K562 (cell line): ENCODE data around the gene RIC8B. TPM values are rescaled to one million over a fixed set of nuclear protein-coding genes. Genes with fewer than 3 reads are reported as not detected.

Source experiments
- ATAC-seq: fragments of 200-7000 bp; cut with Tn5 transposase; 3 replicates; pipeline ENCODE4 v1.9.1; 2020; ENCODE audit warnings: moderate library complexity
- BruUV-seq: library from RNA; stranded (reverse); fragments of 400-500 nt; replicated peaks from 2 replicates; lab custom pipeline; 2021; lab: Mats Ljungman, UMichigan
- CTCF ChIA-PET: fragments of 300-600 bp; formaldehyde crosslinking; extraction: SDS; loops from one replicate; lab custom pipeline; 2021; ENCODE audit warnings: low intra/inter-chr PET ratio; lab: Yijun Ruan, JAX
- POLR2A ChIA-PET: fragments of 300-600, 350-650 bp; sonication (Branson Sonifier 250); formaldehyde crosslinking; extraction: SDS; loops from one replicate; lab custom pipeline; 2021; ENCODE audit warnings: antibody characterized with exemption, inconsistent platforms; lab: Yijun Ruan, JAX
- DNase-seq, 4 experiments: peaks; one replicate each; pipeline versions ENCODE4 v3.0.0 to v3.0.0-alpha.2; 2011 to 2018; ENCODE audit warnings: low spot score in 3 of 4, mixed read lengths in 3 of 4; ENCODE audit errors: extremely low read depth in 1 of 4
- FAIRE-seq: peaks from 2 replicates; lab custom pipeline; 2011; peaks lifted over from hg19 to GRCh38; lab: Jason Lieb, UNC
- H2AFZ ChIP-seq: 2 replicates; pipeline ENCODE4 v1.6.0; 2011; ENCODE audit warnings: low read depth, low read length, control low read depth, inconsistent platforms
- H3K27ac ChIP-seq: fragments of 200-600 bp; 3 replicates; pipeline ENCODE4 v1.8.0; 2011; ENCODE audit warnings: low read depth, mild to moderate bottlenecking, control low read depth, inconsistent platforms, low read length, moderate library complexity, mixed read lengths; ENCODE audit errors: extremely low read depth
- H3K27me3 ChIP-seq, 2 experiments: fragments of 300-600 bp in 1 of 2; 2 replicates in 1 of 2; 3 replicates in 1 of 2; pipeline versions ENCODE4 v1.6.0 to v1.8.0; 2011; ENCODE audit warnings: inconsistent platforms in 2 of 2, low read length in 2 of 2, mild to moderate bottlenecking in 1 of 2, mixed read lengths in 1 of 2, moderate library complexity in 1 of 2; ENCODE audit not compliant: control insufficient read depth in 2 of 2, insufficient read depth in 2 of 2
- H3K36me3 ChIP-seq: fragments of 300-600 bp; 3 replicates; pipeline ENCODE4 v1.8.0; 2011; ENCODE audit warnings: mild to moderate bottlenecking, low read length, inconsistent platforms; ENCODE audit not compliant: control insufficient read depth, insufficient read depth
- H3K4me1 ChIP-seq, 2 experiments: fragments of 200-600 bp in 1 of 2; replicated peaks in 1 of 2; 2 replicates in 1 of 2; 3 replicates in 1 of 2; pipeline versions ENCODE4 v1.5.1 to v1.8.0; 2011; ENCODE audit warnings: inconsistent platforms in 2 of 2, low read length in 2 of 2, mild to moderate bottlenecking in 1 of 2, mixed read lengths in 1 of 2, moderate library complexity in 1 of 2; ENCODE audit not compliant: control insufficient read depth in 2 of 2, insufficient read depth in 2 of 2
- H3K4me2 ChIP-seq: 2 replicates; pipeline ENCODE4 v1.6.1; 2011; ENCODE audit warnings: low read length, control low read depth, inconsistent platforms, mixed read lengths; ENCODE audit not compliant: insufficient read depth
- H3K4me3 ChIP-seq: fragments of 200-600 bp; sonication (generic), shearing (Covaris generic); 2 replicates; pipeline ENCODE4 v1.5.1; 2016; ENCODE audit warnings: control low read depth, inconsistent platforms
- H3K79me2 ChIP-seq: fragments of 200-600 bp; 3 replicates; pipeline ENCODE4 v1.8.0; 2011; ENCODE audit warnings: low read length, inconsistent platforms; ENCODE audit not compliant: control insufficient read depth, insufficient read depth
- H3K9ac ChIP-seq, 2 experiments: 2 replicates each; pipeline versions ENCODE4 v1.6.0 to v1.6.1; 2011; ENCODE audit warnings: low read depth in 2 of 2, low read length in 2 of 2, control low read depth in 1 of 2, inconsistent platforms in 1 of 2, mild to moderate bottlenecking in 1 of 2, mixed read lengths in 1 of 2; ENCODE audit not compliant: insufficient read depth in 1 of 2
- H3K9me1 ChIP-seq: one replicate; pipeline ENCODE4 v1.6.0; 2011; ENCODE audit warnings: inconsistent platforms, mild to moderate bottlenecking, low read length, moderate library complexity; ENCODE audit not compliant: control insufficient read depth, insufficient read depth
- H3K9me3 ChIP-seq: replicated peaks from 2 replicates; pipeline ENCODE4 v1.5.1; 2011; ENCODE audit warnings: low read depth, low read length, inconsistent platforms; ENCODE audit not compliant: control insufficient read depth, insufficient read depth
- H4K20me1 ChIP-seq: replicated peaks from 2 replicates; pipeline ENCODE4 v1.6.1; 2011; ENCODE audit warnings: low read length, inconsistent platforms, mixed read lengths; ENCODE audit not compliant: control insufficient read depth, insufficient read depth
- BCL6 ChIP-seq: fragments of 250-450 bp; sonication (Bioruptor Pico); IDR thresholded peaks from 2 replicates; pipeline ENCODE4 v1.4.0; 2020
- KDM4B ChIP-seq, 2 experiments: fragments of 450-650 bp in 1 of 2; sonication (generic) in 1 of 2; IDR thresholded peaks; 2 replicates each; pipeline ENCODE4 v1.6.1; 2016 to 2017; ENCODE audit warnings: borderline replicate concordance in 2 of 2, antibody characterized with exemption in 1 of 2, low read depth in 1 of 2, mild to moderate bottlenecking in 1 of 2
- NCOA2 ChIP-seq, 2 experiments: fragments of 450-650 bp; IDR thresholded peaks; 2 replicates each; pipeline ENCODE4 v1.6.1; 2018; ENCODE audit warnings: mild to moderate bottlenecking in 2 of 2, moderate library complexity in 1 of 2; ENCODE audit not compliant: partially characterized antibody in 2 of 2
- NFE2 ChIP-seq: IDR thresholded peaks from 2 replicates; pipeline ENCODE4 v1.6.1; 2014; ENCODE audit warnings: antibody characterized with exemption, low read depth
- PCBP2 ChIP-seq: fragments of 200-400 bp; formaldehyde crosslinking; IDR thresholded peaks from 2 replicates; pipeline ENCODE4 v1.6.1; 2018; ENCODE audit warnings: low read length, low read depth, mild to moderate bottlenecking, moderate library complexity; ENCODE audit not compliant: poor library complexity, severe bottlenecking
- RHOXF2B ChIP-seq: fragments of 250-450 bp; sonication (Bioruptor Pico); conservative IDR thresholded peaks from 2 replicates; pipeline ENCODE4 v1.5.1; 2021
- SRF ChIP-seq, 2 experiments: fragments of 250-450, 450-650 bp in 1 of 2; sonication (Bioruptor Pico) in 1 of 2; sonication (generic) in 1 of 2; formaldehyde crosslinking; IDR thresholded peaks; 2 replicates each; pipeline versions ENCODE4 v1.5.0 to v1.5.1; 2020 to 2022; ENCODE audit warnings: mild to moderate bottlenecking in 1 of 2, missing genetic modification reagents in 1 of 2
- ZBTB1 ChIP-seq: sonication (generic); formaldehyde crosslinking; IDR thresholded peaks from 2 replicates; pipeline ENCODE4 v1.8.1; 2023; ENCODE audit warnings: missing genetic modification reagents, low read depth, mild to moderate bottlenecking, borderline replicate concordance
- ZNF551 ChIP-seq: fragments of 250-450 bp; sonication (Bioruptor Pico); IDR thresholded peaks from 2 replicates; pipeline ENCODE4 v1.5.0; 2021; ENCODE audit warnings: mild to moderate bottlenecking, moderate library complexity
- WGBS: fragments of 100-300 bp; shearing (Covaris generic); methylation state at CpG from one replicate; pipeline ENCODE4 v1.1.6; 2016; ENCODE audit warnings: low coverage, mixed read lengths; ENCODE audit not compliant: insufficient coverage; ENCODE audit errors: missing lambda C conversion rate; 5-methylcytosine and 5-hydroxymethylcytosine counted together
- in situ Hi-C: fragments of 300-500 bp; cut with MboI; formaldehyde crosslinking; loops from 4 replicates; pipeline ENCODE4 v1.15.0; 2018; ENCODE audit warnings: inconsistent platforms, mixed read lengths
- intact Hi-C: fragments of 100-400 bp; cut with micrococcal nuclease; formaldehyde crosslinking; loops from 2 replicates; pipeline ENCODE4 v1.14.2; 2022
- polyA plus RNA-seq, 8 experiments: library from polyadenylated mRNA; depleted of rRNA in 4 of 8; stranded (reverse) in 5 of 8; unstranded in 3 of 8; fragments of >200 nt; fragmentation: Nextera tagmentation in 2 of 8; fragmentation: Illumina TruSeq in 1 of 8; extraction: Ambion mirVana in 2 of 8; extraction: Trizol in 1 of 8; gene quantifications; 2 replicates each; pipeline versions ENCODE4 v1.2.1 to v1.2.3, GENCODE V29; 2011 to 2014; ENCODE audit warnings: inconsistent platforms in 1 of 8, missing spikeins in 1 of 8
- total RNA-seq, 7 experiments: library from RNA; depleted of rRNA in 6 of 7; stranded (reverse); fragments of >200 nt in 6 of 7; fragmentation: Illumina TruSeq in 2 of 7; extraction: Trizol in 2 of 7; gene quantifications; 2 replicates each; pipeline versions ENCODE4 v1.2.1 to v1.2.3, GENCODE V29; 2011 to 2021; ENCODE audit warnings: low replicate concordance in 1 of 7
- TF ChIP-seq, protein P1 (sequence below): fragments of 450-650 bp; IDR thresholded peaks from 2 replicates; pipeline ENCODE4 v1.6.1; 2016; ENCODE audit warnings: mild to moderate bottlenecking
- TF ChIP-seq, protein P2 (sequence below): IDR thresholded peaks from 3 replicates; pipeline ENCODE4 v1.6.1; 2011; ENCODE audit warnings: borderline replicate concordance, mild to moderate bottlenecking; ENCODE audit not compliant: insufficient read length, insufficient read depth

Gene RIC8B
- total and polyA plus RNA-seq, 9 of the 15 experiments (the other 6 are each of a cell fraction or from before 2014, with no cell fraction given), result 0.92 to 8.1 (median 4.8) TPM

DNA sequence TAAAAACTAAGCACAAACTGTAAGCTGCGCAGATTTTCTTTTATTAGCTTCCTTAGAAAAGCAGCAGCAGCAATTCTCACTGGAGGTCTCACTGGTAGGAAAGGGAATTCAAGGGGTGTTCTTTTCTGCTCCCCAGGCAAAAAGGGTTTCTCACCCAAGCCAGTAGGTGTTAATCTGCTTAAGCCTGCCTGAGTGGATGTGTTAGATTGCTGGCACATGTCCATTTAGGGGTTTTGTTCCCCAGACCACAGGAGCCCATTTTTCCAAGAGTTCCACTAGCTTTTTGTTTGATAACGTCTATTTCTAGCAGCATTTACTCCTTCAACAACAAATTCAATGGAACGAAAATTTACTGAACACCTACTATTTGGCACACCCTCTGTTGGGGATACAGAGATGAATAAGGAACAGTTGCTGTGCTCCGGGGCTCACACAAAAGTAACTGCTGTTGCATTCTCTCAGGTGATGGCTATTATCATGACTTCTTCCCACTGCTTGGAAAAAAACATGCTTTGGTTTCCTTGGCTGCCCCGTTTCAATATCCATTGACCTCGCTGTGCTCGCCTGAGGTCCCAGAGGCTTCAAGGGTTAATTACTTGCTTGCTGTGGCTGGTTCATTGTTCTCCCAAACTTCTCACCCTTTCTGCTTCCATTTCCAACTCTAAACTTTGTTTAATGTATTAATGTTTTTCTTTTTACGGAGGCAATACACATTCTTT, 31.1 kb upstream of the RIC8B start:
- ATAC-seq, result no peak
- intact Hi-C loops, result no loop called here

More for the DNA sequence above, 31.1 kb upstream of the RIC8B start:
- no peaks in the 10 kb centered on the region for H3K79me2 ChIP-seq
- no peaks in the 10 kb centered on the region for H4K20me1 ChIP-seq
- H3K4me1 ChIP-seq, result peaks cover 0 to 14% of the 10 kb centered on the region in 2 experiments; a peak in 2 of 5 replicates
- FAIRE-seq, result no peak
- POLR2A ChIA-PET, result no interaction called here
- CTCF ChIA-PET, result no interaction called here
- DNase-seq, result no peak
- H2AFZ ChIP-seq, result no peak overlapping the region
- H3K9me1 ChIP-seq, result no peaks in the 10 kb centered on the region
- H3K27ac ChIP-seq, result no peak overlapping the region
- in situ Hi-C loops, result no loop called here
- no peak for TF ChIP-seq BCL6 (CRISPR knock-in tag)
- TF ChIP-seq, protein P1, sequence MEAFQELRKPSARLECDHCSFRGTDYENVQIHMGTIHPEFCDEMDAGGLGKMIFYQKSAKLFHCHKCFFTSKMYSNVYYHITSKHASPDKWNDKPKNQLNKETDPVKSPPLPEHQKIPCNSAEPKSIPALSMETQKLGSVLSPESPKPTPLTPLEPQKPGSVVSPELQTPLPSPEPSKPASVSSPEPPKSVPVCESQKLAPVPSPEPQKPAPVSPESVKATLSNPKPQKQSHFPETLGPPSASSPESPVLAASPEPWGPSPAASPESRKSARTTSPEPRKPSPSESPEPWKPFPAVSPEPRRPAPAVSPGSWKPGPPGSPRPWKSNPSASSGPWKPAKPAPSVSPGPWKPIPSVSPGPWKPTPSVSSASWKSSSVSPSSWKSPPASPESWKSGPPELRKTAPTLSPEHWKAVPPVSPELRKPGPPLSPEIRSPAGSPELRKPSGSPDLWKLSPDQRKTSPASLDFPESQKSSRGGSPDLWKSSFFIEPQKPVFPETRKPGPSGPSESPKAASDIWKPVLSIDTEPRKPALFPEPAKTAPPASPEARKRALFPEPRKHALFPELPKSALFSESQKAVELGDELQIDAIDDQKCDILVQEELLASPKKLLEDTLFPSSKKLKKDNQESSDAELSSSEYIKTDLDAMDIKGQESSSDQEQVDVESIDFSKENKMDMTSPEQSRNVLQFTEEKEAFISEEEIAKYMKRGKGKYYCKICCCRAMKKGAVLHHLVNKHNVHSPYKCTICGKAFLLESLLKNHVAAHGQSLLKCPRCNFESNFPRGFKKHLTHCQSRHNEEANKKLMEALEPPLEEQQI, result no peak
- no peak for TF ChIP-seq RHOXF2B (CRISPR knock-in tag)
- no peak for TF ChIP-seq NCOA2 (IDR thresholded peaks at IDR 0.05; ENCODE audit: partially characterized antibody in 2 of 2)
- no peak for TF ChIP-seq KDM4B (IDR thresholded peaks at IDR 0.05; ENCODE audit: borderline replicate concordance in 2 of 2, low read depth in 1 of 2)
- no peak for TF ChIP-seq ZNF551 (CRISPR knock-in tag)
- TF ChIP-seq PCBP2, result no peak
- TF ChIP-seq SRF (CRISPR knock-in tag; IDR thresholded peaks at IDR 0.05), result no peak
- no peak for TF ChIP-seq ZBTB1 (CRISPR knock-in tag)
- TF ChIP-seq, protein P2, sequence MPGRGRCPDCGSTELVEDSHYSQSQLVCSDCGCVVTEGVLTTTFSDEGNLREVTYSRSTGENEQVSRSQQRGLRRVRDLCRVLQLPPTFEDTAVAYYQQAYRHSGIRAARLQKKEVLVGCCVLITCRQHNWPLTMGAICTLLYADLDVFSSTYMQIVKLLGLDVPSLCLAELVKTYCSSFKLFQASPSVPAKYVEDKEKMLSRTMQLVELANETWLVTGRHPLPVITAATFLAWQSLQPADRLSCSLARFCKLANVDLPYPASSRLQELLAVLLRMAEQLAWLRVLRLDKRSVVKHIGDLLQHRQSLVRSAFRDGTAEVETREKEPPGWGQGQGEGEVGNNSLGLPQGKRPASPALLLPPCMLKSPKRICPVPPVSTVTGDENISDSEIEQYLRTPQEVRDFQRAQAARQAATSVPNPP, result no peak
- no peak for TF ChIP-seq NFE2
- no peaks in the 10 kb centered on the region for H3K9me3 ChIP-seq
- BruUV-seq, result no TSS peak
- 18% methylated on average over 8 of the region's 8 CpGs for WGBS
- no peaks in the 10 kb centered on the region for H3K36me3 ChIP-seq
- H3K4me2 ChIP-seq, result no peak overlapping the region
- peaks cover 4 to 10% of the 10 kb centered on the region in 2 experiments for H3K27me3 ChIP-seq
- no peak overlapping the region for H3K9ac ChIP-seq
- H3K4me3 ChIP-seq, result no peak overlapping the region
